ENCODE measurements around the gene CCDC33. TPM values are rescaled to one million over a fixed set of nuclear protein-coding genes. Genes with fewer than 3 reads are reported as not detected.
"Not testable (repeated sequence)": the region's sequence is repeated elsewhere in the genome, so short reads cannot be mapped to it uniquely, and the experiment has no call there.

CCDC33 gene
- polyA plus RNA-seq, 3 donors: 0.03 TPM; not detected in 2

DNA sequence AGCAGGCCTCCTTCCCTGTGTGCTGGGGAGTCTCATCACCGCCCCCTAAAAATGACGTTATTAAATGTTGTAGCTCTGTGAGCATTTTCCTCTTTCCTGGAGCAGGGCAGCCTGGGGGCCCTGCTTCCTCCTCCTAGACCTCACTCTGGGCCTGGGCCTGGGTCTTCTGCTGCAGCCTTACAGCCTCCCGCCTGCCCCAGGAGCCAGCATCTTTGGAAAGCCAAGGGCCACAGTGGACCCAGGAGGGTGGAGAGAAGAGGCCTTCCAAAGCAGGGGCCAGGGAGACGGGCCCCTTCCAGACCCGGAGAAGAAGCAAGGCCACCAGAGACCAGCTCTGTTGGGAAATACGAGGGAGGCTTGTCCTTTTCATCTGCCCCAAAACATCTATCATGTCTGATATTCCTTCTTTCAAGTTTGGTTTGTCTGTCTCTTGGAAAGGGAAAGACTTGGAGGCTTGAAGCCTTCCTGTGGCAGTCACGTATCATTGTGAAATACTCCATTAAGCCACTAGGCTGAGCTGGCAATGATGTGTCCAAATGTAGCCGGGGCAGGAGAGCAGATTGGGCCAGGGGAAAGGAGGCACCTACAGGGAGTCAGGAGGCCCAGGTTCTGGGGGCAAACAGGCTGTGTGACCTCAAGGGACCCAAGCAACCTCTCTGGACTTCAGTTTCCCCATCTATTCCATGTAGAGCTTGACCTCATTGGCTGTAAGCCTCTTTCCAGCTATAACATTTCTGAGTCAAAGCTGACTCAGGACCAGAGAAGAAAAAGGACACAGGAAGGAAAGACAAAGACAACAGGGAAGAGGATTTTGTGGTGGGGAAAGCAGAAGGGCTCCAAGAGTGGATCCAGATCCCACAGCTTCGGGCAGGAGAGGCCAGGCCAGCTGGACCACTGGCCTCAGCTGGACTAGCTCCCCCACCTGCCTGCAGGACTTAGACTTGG, 100.2 kb downstream of the CCDC33 start:
- WGBS, 3 donors: 71 to 86% (median 75%) methylated on average over 9 of the region's 9 CpGs
- no peak overlapping the region for H3K27ac ChIP-seq (ENCODE audit: low read depth, low read length)

DNA sequence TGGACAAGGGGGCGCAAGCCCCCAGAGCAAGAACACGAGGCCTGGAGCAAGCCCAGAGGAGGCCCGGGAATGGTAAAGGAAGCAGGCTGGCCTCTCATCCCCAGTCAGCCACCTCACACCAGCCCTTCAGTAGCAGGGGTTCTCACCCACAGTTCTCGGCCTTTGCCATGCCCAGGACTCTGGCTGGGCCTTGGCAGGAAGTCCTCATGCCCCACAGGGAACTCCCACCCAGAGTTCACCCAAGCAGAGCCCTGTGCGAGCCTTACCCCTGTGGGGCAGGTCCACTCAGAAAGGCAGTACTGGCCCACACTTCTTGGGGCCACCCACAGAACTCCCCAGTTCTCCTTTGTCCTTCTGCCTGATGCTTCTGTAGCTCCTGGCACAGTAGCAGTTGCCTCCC, 101.0 kb downstream of the CCDC33 start:
- H3K27ac ChIP-seq (ENCODE audit: low read depth, low read length): no peak overlapping the region
- WGBS, 3 donors: 88 to 93% (median 90%) methylated on average over 5 of the region's 5 CpGs

DNA sequence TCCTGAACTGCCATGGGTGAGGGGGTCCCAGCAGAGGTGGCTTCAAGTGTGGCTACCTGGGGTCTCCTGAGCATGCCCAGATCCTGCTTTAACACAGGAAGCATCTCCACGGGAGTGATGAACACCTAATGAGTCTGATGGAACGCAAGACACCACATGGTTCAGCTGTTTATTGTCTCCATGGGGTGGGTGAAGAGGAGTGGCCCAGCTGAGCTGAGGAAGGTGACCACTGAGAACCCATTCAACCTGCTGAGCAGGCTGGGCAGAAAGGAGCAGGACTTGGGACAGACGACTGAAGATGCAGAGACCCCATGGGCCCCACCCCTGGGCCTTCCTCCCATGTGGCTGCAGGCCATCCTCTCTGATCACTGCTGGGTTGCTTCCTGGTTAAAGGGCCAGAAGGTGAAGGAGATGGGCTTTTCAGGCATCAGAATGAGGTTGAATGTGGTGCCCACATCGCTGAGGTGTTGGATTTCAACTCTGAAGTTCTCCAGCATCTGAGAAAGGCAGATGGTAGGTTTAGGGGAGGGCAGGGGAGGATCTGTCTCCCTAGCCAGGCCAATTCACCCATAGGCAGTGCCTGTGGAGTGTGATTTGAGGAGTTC, 101.6 kb downstream of the CCDC33 start:
- 72 to 85% (median 84%) methylated on average over 3 to 4 of the region's 4 CpGs for WGBS, 3 donors

DNA sequence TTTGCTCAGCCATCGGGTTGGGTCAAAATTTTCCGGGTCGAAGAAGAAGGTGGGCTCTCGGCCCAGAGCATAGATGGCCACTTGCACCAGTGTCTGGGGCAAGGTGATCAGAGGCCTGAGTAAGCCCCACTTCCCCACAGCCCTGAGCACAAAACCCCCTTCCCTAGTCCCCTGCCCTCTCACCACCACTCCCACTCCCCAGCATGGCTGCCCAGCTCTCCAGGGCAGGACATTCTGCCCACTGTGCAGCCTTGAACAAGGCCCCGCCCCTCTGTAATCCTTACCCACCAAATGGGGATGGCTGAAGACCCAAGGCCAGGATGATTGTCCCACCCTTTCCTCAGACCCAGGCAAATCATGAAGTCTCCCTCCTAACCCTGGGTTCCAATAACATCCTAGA, 102.5 kb downstream of the CCDC33 start:
- H3K27ac ChIP-seq (ENCODE audit: low read depth, low read length): no peak overlapping the region
- 91 to 98% (median 97%) methylated on average over 5 of the region's 5 CpGs for WGBS, 3 donors

More for the DNA sequence above, 101.6 kb downstream of the CCDC33 start:
- no peak overlapping the region for H3K27ac ChIP-seq (ENCODE audit: low read depth, low read length)

DNA sequence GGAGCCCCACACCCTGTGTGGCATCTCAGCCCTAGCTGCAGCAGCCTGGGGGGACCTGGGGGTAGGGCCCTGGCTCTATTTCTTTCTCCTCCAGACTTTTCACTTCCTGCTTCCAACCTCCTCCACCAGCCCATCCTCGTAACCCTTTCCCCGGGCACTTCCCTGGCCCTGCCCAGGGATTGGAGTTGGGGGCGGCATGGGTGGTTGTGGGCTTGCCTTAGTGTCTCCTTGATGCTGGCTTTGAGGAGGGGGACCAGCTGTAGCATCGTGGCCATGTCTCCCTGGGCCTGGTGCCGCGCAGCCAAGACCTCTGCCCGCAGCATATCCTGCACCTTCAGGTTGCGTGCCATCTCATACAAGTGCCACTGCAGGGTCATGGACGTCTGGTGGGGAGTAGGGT, 103.2 kb downstream of the CCDC33 start:
- 91 to 96% (median 91%) methylated on average over 8 to 9 of the region's 9 CpGs for WGBS, 3 donors
- no peak overlapping the region for H3K27ac ChIP-seq (ENCODE audit: low read depth, low read length)

DNA sequence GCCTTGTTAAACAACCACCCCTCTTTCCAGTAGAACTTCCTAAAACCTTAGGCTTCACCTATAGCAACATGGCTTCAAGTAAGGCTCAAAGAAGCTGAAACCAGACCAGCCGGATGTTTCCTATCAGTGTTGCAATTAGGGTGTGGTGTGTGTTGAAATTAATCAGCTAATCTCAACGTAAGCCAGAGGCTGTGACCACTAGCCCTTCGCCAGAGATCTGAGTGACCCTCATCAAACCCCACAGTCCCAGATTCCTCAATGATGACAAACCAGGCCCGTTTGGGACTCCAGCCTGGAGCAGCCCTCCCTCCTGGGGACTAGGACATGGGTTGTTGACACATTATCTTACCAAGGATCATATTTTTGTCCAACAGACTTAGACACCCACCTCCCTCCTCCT, 104.0 kb downstream of the CCDC33 start:
- no peak overlapping the region for H3K27ac ChIP-seq (ENCODE audit: low read depth, low read length)
- WGBS, 3 donors: 34 to 47% (median 38%) methylated on average over 4 of the region's 4 CpGs

DNA sequence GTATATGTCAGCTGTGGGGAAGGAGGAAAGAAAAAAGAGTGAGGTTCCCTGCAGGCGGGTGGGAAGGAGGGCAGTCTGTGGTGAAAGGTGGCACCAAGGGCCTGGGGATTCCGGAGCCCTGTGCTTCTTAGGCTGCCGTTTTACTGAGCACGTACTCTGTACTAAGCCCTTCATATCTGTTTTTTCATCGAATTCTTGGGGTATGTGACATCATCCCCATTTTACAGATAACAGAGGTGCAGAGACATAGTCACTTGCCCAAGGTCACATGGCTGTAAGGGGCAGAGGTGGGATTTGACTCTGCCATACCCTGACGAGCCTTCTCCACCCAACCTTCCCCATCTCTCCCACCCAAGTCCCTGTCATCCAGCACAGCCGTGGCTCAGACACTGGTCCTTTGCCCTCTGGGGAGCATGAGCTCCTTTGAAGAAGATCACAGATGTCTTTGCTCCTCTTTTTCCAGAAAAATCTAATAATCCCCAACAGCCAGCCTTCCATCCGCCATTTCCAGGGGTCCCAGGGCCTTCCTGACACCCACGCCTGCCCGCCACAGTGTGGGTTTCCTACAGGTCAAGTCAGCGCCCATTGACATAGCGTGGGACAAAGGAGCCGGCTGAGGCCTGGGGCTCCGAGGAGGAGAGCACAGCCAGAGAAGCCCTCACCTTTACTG, 107.1 kb downstream of the CCDC33 start:
- H3K27ac ChIP-seq (ENCODE audit: low read depth, low read length): no peak overlapping the region
- WGBS, 3 donors: 86 to 92% (median 91%) methylated on average over 14 of the region's 14 CpGs

DNA sequence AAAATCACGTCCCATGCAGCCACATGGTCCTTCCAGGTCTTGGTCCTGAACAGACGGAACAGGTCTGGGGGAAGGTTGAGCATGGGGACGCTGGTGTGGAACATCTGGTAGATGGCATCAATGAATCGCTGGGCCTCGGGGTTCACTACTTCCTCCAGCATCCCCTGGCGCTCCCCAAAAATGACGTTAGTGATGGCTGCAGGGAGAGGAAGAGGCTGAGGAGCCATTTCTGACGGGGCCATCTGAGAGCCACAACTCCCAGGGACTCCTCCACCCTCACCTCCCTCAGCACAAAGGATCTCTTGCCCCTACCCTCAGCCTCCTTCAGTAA, 107.6 kb downstream of the CCDC33 start:
- no peak overlapping the region for H3K27ac ChIP-seq (ENCODE audit: low read depth, low read length)
- WGBS, 3 donors: 88 to 91% (median 90%) methylated on average over 8 of the region's 8 CpGs

DNA sequence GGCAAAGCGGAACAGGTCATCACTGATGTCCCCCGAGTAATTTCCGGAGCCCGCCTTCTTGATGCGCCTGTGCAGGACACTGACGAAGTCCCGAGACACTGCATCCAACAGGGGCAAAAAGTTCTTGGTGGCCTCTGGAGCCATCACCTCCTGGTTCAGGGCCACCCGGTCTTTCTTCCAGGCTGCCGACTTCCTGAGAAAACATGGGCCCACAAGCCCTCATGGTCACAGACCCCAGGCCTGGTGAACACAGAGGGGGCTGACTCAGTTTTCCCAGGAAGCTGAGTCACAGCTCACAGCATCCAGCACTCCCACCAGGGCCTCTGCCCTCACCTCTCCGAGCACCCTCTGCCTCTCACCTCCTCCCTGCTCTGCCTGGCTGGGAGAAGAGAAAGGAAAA, 108.9 kb downstream of the CCDC33 start:
- WGBS, 3 donors: 85 to 89% (median 88%) methylated on average over 10 of the region's 10 CpGs
- H3K27ac ChIP-seq (ENCODE audit: low read depth, low read length): no peak overlapping the region

DNA sequence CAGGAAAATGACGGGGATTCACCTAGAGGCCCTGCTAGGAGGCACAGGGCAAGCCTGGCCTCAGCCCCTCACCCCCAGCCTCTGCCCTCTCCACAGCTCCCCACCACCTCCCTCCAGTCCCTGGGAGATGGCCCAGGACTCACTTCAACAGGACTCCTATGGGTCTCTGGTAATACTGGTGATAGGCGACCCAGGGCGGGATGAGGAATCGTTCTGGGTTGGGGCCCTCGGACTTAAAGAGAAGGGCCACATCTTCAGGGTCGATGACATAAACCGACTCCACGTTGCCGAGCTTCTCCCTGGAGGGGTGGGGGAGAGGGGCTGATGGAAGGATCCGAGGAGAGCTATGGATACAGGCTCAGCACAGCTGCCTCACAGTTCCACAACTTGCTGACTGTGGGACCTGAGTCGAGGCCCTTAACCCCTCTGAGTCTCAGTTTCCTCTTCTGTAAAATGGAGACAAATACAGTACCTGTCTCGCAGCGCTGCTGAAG, 111.7 kb downstream of the CCDC33 start:
- WGBS, 3 donors: 82 to 88% (median 87%) methylated on average over 13 of the region's 13 CpGs
- no peak overlapping the region for H3K27ac ChIP-seq (ENCODE audit: low read depth, low read length)

- 93 to 97% (median 95%) methylated on average over 3 of the region's 3 CpGs for WGBS, 3 donors
- no peak overlapping the region for H3K27ac ChIP-seq (ENCODE audit: low read depth, low read length)
Observed at GRCh38 chr15:74349241-74349778, 113.2 kb downstream of the CCDC33 start.

- 66 to 74% (median 74%) methylated on average over 14 of the region's 14 CpGs for WGBS, 3 donors
- no peak overlapping the region for H3K27ac ChIP-seq (ENCODE audit: low read depth, low read length)
Observed at GRCh38 chr15:74350295-74351275, 114.5 kb downstream of the CCDC33 start.

DNA sequence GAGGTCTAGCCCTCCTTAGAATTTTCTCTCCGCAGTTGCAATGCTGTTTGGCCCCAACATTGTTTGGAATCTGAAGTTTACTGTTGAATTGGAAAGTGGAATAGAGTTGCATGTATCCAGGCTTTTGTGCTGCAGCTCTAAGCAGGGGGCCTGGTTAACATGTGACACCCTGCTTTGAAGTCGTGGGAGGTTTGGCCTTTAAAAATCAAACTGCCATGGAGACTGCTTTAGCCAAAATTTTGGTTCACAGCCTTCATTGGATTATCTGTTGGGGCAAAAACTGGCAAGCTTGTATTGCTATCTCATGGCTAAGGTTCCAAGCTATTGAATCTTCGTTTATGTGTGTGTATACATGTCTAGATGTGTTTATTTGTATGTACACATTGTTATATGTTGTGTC, 115.5 kb downstream of the CCDC33 start:
- no peak overlapping the region for H3K27ac ChIP-seq (ENCODE audit: low read depth, low read length)
- WGBS, 3 donors: 42 to 58% (median 54%) methylated on average over 3 of the region's 3 CpGs

- no peak overlapping the region for H3K27ac ChIP-seq (ENCODE audit: low read depth, low read length)
- 79 to 91% (median 84%) methylated on average over 3 of the region's 3 CpGs for WGBS, 3 donors
Observed at GRCh38 chr15:74352393-74352910, 116.3 kb downstream of the CCDC33 start.

- H3K27ac ChIP-seq (ENCODE audit: low read depth, low read length): not testable (repeated sequence)
- 75 to 85% (median 78%) methylated on average over 2 of the region's 2 CpGs for WGBS, 3 donors
Observed at GRCh38 chr15:74353992-74354391, 117.9 kb downstream of the CCDC33 start.

- WGBS, 3 donors: 79 to 85% (median 84%) methylated on average over 6 of the region's 6 CpGs
Observed at GRCh38 chr15:74356050-74356449, 119.9 kb downstream of the CCDC33 start.

GRCh38 chr15:74357514-74357913, 121.4 kb downstream of the CCDC33 start:
- H3K27ac ChIP-seq (ENCODE audit: low read depth, low read length): not testable (repeated sequence)
- 71 to 90% (median 76%) methylated on average over 7 of the region's 7 CpGs for WGBS, 3 donors

More at GRCh38 chr15:74356050-74356449, 119.9 kb downstream of the CCDC33 start:
- not testable (repeated sequence) for H3K27ac ChIP-seq (ENCODE audit: low read depth, low read length)
